GM13976 (cell line): ENCODE data around the gene ZNF384.

ENCODE experiments used
- DNase-seq: peaks from one replicate; pipeline ENCODE4 v3.0.0; 2012; ENCODE audit warnings: low spot score
- in situ Hi-C: fragments of 300-500 bp; cut with MboI; formaldehyde crosslinking; loops from one replicate; pipeline ENCODE4 v1.12.0; 2022; ENCODE audit warnings: low sequenced_read_pairs, mixed read lengths, inconsistent platforms; ENCODE audit not compliant: unreplicated experiment
- TF ChIP-seq, protein P1 (sequence below): IDR thresholded peaks from 2 replicates; pipeline ENCODE4 v1.5.1; 2012; ENCODE audit warnings: borderline replicate concordance, mild to moderate bottlenecking; ENCODE audit not compliant: insufficient read depth; ENCODE audit errors: extremely low read depth, missing control alignments, control extremely low read depth

ZNF384 gene

DNA sequence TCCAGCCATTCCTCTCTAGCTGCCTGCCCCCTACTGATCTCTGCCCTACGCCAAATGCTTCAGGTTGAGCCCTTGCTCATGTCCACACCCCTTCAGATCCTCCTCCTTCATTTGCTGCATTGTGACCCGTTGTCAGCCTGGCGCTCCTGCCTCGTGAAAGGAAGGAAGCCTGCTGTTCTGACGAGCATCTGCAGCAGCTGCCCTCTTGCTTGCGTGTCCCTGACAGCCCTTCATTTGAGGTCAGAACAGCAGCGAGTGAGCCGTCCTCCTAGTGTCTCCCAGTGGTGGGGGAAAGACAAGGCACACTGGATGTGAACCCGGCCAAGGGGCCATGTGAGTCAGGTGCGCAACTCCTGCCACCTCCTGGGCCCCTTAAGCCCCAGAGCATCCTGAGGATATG, 14.5 kb upstream of the ZNF384 start:
- no peak for DNase-seq
- in situ Hi-C loops, result no loop called here
- TF ChIP-seq, protein P1, sequence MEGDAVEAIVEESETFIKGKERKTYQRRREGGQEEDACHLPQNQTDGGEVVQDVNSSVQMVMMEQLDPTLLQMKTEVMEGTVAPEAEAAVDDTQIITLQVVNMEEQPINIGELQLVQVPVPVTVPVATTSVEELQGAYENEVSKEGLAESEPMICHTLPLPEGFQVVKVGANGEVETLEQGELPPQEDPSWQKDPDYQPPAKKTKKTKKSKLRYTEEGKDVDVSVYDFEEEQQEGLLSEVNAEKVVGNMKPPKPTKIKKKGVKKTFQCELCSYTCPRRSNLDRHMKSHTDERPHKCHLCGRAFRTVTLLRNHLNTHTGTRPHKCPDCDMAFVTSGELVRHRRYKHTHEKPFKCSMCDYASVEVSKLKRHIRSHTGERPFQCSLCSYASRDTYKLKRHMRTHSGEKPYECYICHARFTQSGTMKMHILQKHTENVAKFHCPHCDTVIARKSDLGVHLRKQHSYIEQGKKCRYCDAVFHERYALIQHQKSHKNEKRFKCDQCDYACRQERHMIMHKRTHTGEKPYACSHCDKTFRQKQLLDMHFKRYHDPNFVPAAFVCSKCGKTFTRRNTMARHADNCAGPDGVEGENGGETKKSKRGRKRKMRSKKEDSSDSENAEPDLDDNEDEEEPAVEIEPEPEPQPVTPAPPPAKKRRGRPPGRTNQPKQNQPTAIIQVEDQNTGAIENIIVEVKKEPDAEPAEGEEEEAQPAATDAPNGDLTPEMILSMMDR, result no peak

GRCh38 chr12:6701078-6701768, 12.0 kb upstream of the ZNF384 start:
- in situ Hi-C loops, result no loop called here
- TF ChIP-seq, protein P1, result no peak

GRCh38 chr12:6700646-6701051, 11.5 kb upstream of the ZNF384 start, which contains the start of gene PIANP:
Gene PIANP, minus strand, starts transcription at chr12:6700815. Its CDS starts 2,754 bp downstream, at chr12:6698061.
- no peak for DNase-seq
- TF ChIP-seq, protein P1, result no peak
- in situ Hi-C loops, result no loop called here

More at GRCh38 chr12:6701078-6701768, 12.0 kb upstream of the ZNF384 start:
- DNase-seq, result no peak

GRCh38 chr12:6699989-6700645, 10.9 kb upstream of the ZNF384 start:
- TF ChIP-seq, protein P1, result no peak
- in situ Hi-C loops, result no loop called here

GRCh38 chr12:6699259-6699988, 10.2 kb upstream of the ZNF384 start:
- in situ Hi-C loops, result no loop called here
- TF ChIP-seq, protein P1, result no peak
- DNase-seq, result no peak

More at GRCh38 chr12:6699989-6700645, 10.9 kb upstream of the ZNF384 start:
- no peak for DNase-seq

- TF ChIP-seq, protein P1, result no peak
- DNase-seq, result no peak
- in situ Hi-C loops, result no loop called here
These were observed 9.3 kb upstream of the ZNF384 start for GRCh38 chr12:6698352-6699046.
